Vagina (tissue), 2 donors: ENCODE results near the gene PTPN1.

ENCODE experiments used
- CTCF ChIP-seq, 3 experiments: fragments of 450-650 bp in 2 of 3; fragments of 200-600 bp in 1 of 3; sonication (generic) in 1 of 3; IDR thresholded peaks; one replicate each; pipeline ENCODE4 v1.5.1; 2017 to 2019; ENCODE audit warnings: antibody characterized with exemption in 3 of 3, mild to moderate bottlenecking in 2 of 3, moderate library complexity in 2 of 3
- POLR2A ChIP-seq, 2 donors: fragments of 450-650 bp; IDR thresholded peaks; one replicate each; pipeline ENCODE4 v1.6.1; 2017; ENCODE audit warnings: antibody characterized with exemption in 2 of 2, mild to moderate bottlenecking in 2 of 2, moderate library complexity in 2 of 2

GRCh38 chr20:50615407-50615806 lies 105.2 kb downstream of the PTPN1 start:
- TF ChIP-seq CTCF (IDR thresholded peaks at IDR 0.05) (no peak), POLR2A (IDR thresholded peaks at IDR 0.05) (no peak)
